Activated CD8-positive, alpha-beta T cell treated with anti-CD3 and anti-CD28 coated beads, Interleukin-2, amount 10 ng/mL, durations not matched to agents 7 days and 5 days (primary cell): ENCODE measurements around the gene RSPO1. TPM values are rescaled to one million over a fixed set of nuclear protein-coding genes. Genes with fewer than 3 reads are reported as not detected.

ENCODE experiments used
- ATAC-seq: fragments of 150-1000 bp; cut with Tn5 transposase; one replicate; pipeline ENCODE4 v1.10.0; 2021; ENCODE audit warnings: moderate library complexity
- CTCF ChIA-PET: fragments of 350-600 bp; sonication (Branson Sonifier 250); formaldehyde crosslinking; loops from one replicate; lab custom pipeline; 2021; ENCODE audit warnings: antibody characterized with exemption; lab: Charles Lee
- POLR2A ChIA-PET: fragments of 350-600 bp; sonication (Branson Sonifier 250); formaldehyde crosslinking; loops from one replicate; lab custom pipeline; 2021; ENCODE audit warnings: antibody characterized with exemption; lab: Charles Lee
- DNase-seq: peaks from one replicate; pipeline ENCODE4 v3.0.0-alpha.2; 2020
- H3K27ac Mint-ChIP-seq: one replicate; pipeline ENCODE4 v1.8.0; 2021; ENCODE audit warnings: mild to moderate bottlenecking, mixed read lengths
- H3K27me3 Mint-ChIP-seq: one replicate; pipeline ENCODE4 v1.8.0; 2021; ENCODE audit warnings: low read depth, mixed read lengths
- H3K36me3 Mint-ChIP-seq: one replicate; pipeline ENCODE4 v1.8.0; 2021; ENCODE audit warnings: low read depth, mixed read lengths
- H3K4me1 Mint-ChIP-seq: one replicate; pipeline ENCODE4 v1.8.0; 2021; ENCODE audit warnings: low read depth, mixed read lengths
- H3K4me3 Mint-ChIP-seq: one replicate; pipeline ENCODE4 v1.8.0; 2021; ENCODE audit warnings: mild to moderate bottlenecking, mixed read lengths
- H3K9me3 Mint-ChIP-seq: one replicate; pipeline ENCODE4 v1.8.0; 2022; ENCODE audit warnings: mixed read lengths; ENCODE audit not compliant: insufficient read depth
- total RNA-seq, 2 experiments: library from RNA; stranded (reverse); gene quantifications; one replicate each; pipeline ENCODE4 v1.2.3, GENCODE V29; 2021

RSPO1 gene
- total RNA-seq, 2 experiments from 2014 or later, result not detected

- ATAC-seq, result no peak
- Mint-ChIP-seq H3K4me1 (peaks cover 14% of the 10 kb centered on the region), H3K27me3 (peaks cover 36% of the 10 kb centered on the region), H3K36me3 (no peaks in the 10 kb centered on the region), H3K4me3 (no peak overlapping the region), H3K9me3 (no peaks in the 10 kb centered on the region), H3K27ac (no peak overlapping the region)
- POLR2A ChIA-PET, result no interaction called here
- CTCF ChIA-PET, result interaction anchor here (5.1 kb wide), 1 partner anchor 13 kb away, joined by 23 read pairs; no protein-coding TSS in a partner anchor
- no peak for DNase-seq
Observed at GRCh38 chr1:37670133-37670532, 35.4 kb upstream of the RSPO1 start.

GRCh38 chr1:37667023-37667671, 32.5 kb upstream of the RSPO1 start:
- H3K27ac Mint-ChIP-seq, result no peak overlapping the region
- peaks cover 29% of the 10 kb centered on the region for H3K27me3 Mint-ChIP-seq
- ChIA-PET CTCF (no interaction called here), POLR2A (interaction anchor here (0.6 kb wide), 1 partner anchor 305 kb away, joined by 3 read pairs; no protein-coding TSS in a partner anchor)
- H3K36me3 Mint-ChIP-seq, result no peaks in the 10 kb centered on the region
- no peaks in the 10 kb centered on the region for H3K9me3 Mint-ChIP-seq
- no peaks in the 10 kb centered on the region for H3K4me1 Mint-ChIP-seq
- DNase-seq (no peak), ATAC-seq (no peak)
- no peak overlapping the region for H3K4me3 Mint-ChIP-seq

- no peaks in the 10 kb centered on the region for H3K4me1 Mint-ChIP-seq
- no peak for ATAC-seq
- no peaks in the 10 kb centered on the region for H3K9me3 Mint-ChIP-seq
- ChIA-PET CTCF (interaction anchor here (0.9 kb wide), 1 partner anchor 16 kb away, joined by 3 read pairs; no protein-coding TSS in a partner anchor), POLR2A (interaction anchor here (0.6 kb wide), 1 partner anchor 304 kb away, joined by 3 read pairs; no protein-coding TSS in a partner anchor)
- no peak for DNase-seq
- H3K27me3 Mint-ChIP-seq, result peaks cover 25% of the 10 kb centered on the region
- H3K4me3 Mint-ChIP-seq, result no peak overlapping the region
- H3K27ac Mint-ChIP-seq, result no peak overlapping the region
- H3K36me3 Mint-ChIP-seq, result no peaks in the 10 kb centered on the region
Observed at GRCh38 chr1:37666241-37666867, 31.7 kb upstream of the RSPO1 start.

- ChIA-PET CTCF (no interaction called here), POLR2A (no interaction called here)
- H3K9me3 Mint-ChIP-seq, result no peaks in the 10 kb centered on the region
- H3K27me3 Mint-ChIP-seq, result peaks cover 30% of the 10 kb centered on the region
- DNase-seq, result no peak
- no peak overlapping the region for H3K4me3 Mint-ChIP-seq
- no peak overlapping the region for H3K27ac Mint-ChIP-seq
- no peak for ATAC-seq
- no peaks in the 10 kb centered on the region for H3K4me1 Mint-ChIP-seq
- no peaks in the 10 kb centered on the region for H3K36me3 Mint-ChIP-seq
Observed at GRCh38 chr1:37663426-37664000, 28.8 kb upstream of the RSPO1 start.

GRCh38 chr1:37662031-37662755, 27.5 kb upstream of the RSPO1 start:
- DNase-seq (no peak), ATAC-seq (no peak)
- peaks cover 30% of the 10 kb centered on the region for H3K27me3 Mint-ChIP-seq
- no peaks in the 10 kb centered on the region for H3K4me1 Mint-ChIP-seq
- H3K4me3 Mint-ChIP-seq, result no peak overlapping the region
- H3K36me3 Mint-ChIP-seq, result no peaks in the 10 kb centered on the region
- ChIA-PET CTCF (interaction anchor here (1.2 kb wide), 1 partner anchor 22 kb away, joined by 3 read pairs; no protein-coding TSS in a partner anchor), POLR2A (no interaction called here)
- H3K27ac Mint-ChIP-seq, result no peak overlapping the region
- H3K9me3 Mint-ChIP-seq, result no peaks in the 10 kb centered on the region

- ATAC-seq, result no peak
- H3K4me3 Mint-ChIP-seq, result no peak overlapping the region
- DNase-seq, result no peak
- H3K9me3 Mint-ChIP-seq, result no peaks in the 10 kb centered on the region
- no peak overlapping the region for H3K27ac Mint-ChIP-seq
- H3K4me1 Mint-ChIP-seq, result no peaks in the 10 kb centered on the region
- peaks cover 29% of the 10 kb centered on the region for H3K27me3 Mint-ChIP-seq
- H3K36me3 Mint-ChIP-seq, result no peaks in the 10 kb centered on the region
- POLR2A ChIA-PET, result no interaction called here
- CTCF ChIA-PET, result no interaction called here
Observed at GRCh38 chr1:37661401-37661800, 26.7 kb upstream of the RSPO1 start.

GRCh38 chr1:37660664-37661063, 26.0 kb upstream of the RSPO1 start:
- no peak overlapping the region for H3K27ac Mint-ChIP-seq
- H3K9me3 Mint-ChIP-seq, result no peaks in the 10 kb centered on the region
- ChIA-PET CTCF (no interaction called here), POLR2A (no interaction called here)
- H3K4me1 Mint-ChIP-seq, result no peaks in the 10 kb centered on the region
- H3K36me3 Mint-ChIP-seq, result no peaks in the 10 kb centered on the region
- no peak overlapping the region for H3K4me3 Mint-ChIP-seq
- ATAC-seq (no peak), DNase-seq (no peak)
- peaks cover 23% of the 10 kb centered on the region for H3K27me3 Mint-ChIP-seq

- no peak for DNase-seq
- H3K4me3 Mint-ChIP-seq, result no peak overlapping the region
- POLR2A ChIA-PET, result no interaction called here
Observed at GRCh38 chr1:37658486-37658885, 23.8 kb upstream of the RSPO1 start.

GRCh38 chr1:37657620-37658412, 23.1 kb upstream of the RSPO1 start:
- Mint-ChIP-seq H3K27ac (no peak overlapping the region), H3K27me3 (peaks cover 20% of the 10 kb centered on the region), H3K36me3 (no peaks in the 10 kb centered on the region), H3K4me1 (no peaks in the 10 kb centered on the region), H3K4me3 (no peak overlapping the region), H3K9me3 (no peaks in the 10 kb centered on the region)
- no peak for ATAC-seq
- ChIA-PET CTCF (no interaction called here), POLR2A (no interaction called here)
- no peak for DNase-seq

More at GRCh38 chr1:37658486-37658885, 23.8 kb upstream of the RSPO1 start:
- H3K27ac Mint-ChIP-seq, result no peak overlapping the region
- no peaks in the 10 kb centered on the region for H3K36me3 Mint-ChIP-seq
- H3K27me3 Mint-ChIP-seq, result peaks cover 20% of the 10 kb centered on the region
- H3K4me1 Mint-ChIP-seq, result no peaks in the 10 kb centered on the region
- CTCF ChIA-PET, result interaction anchor here (1.3 kb wide), 1 partner anchor 16 kb away, joined by 3 read pairs; no protein-coding TSS in a partner anchor
- no peak for ATAC-seq
- H3K9me3 Mint-ChIP-seq, result no peaks in the 10 kb centered on the region

GRCh38 chr1:37656881-37657280, 22.2 kb upstream of the RSPO1 start:
- CTCF ChIA-PET, result interaction anchor here (0.6 kb wide), 1 partner anchor 53 kb away, joined by 3 read pairs; no protein-coding TSS in a partner anchor
- H3K27ac Mint-ChIP-seq, result no peak overlapping the region
- H3K36me3 Mint-ChIP-seq, result no peaks in the 10 kb centered on the region
- DNase-seq, result no peak
- H3K9me3 Mint-ChIP-seq, result no peaks in the 10 kb centered on the region
- no peaks in the 10 kb centered on the region for H3K4me1 Mint-ChIP-seq
- ATAC-seq, result no peak
- peaks cover 20% of the 10 kb centered on the region for H3K27me3 Mint-ChIP-seq
- POLR2A ChIA-PET, result no interaction called here
- H3K4me3 Mint-ChIP-seq, result no peak overlapping the region

GRCh38 chr1:37656026-37656425, 21.3 kb upstream of the RSPO1 start:
- ATAC-seq (no peak), DNase-seq (no peak)
- Mint-ChIP-seq H3K27ac (no peak overlapping the region), H3K9me3 (no peaks in the 10 kb centered on the region), H3K4me3 (no peak overlapping the region), H3K27me3 (peaks cover 18% of the 10 kb centered on the region), H3K4me1 (no peaks in the 10 kb centered on the region), H3K36me3 (no peaks in the 10 kb centered on the region)
- CTCF ChIA-PET, result no interaction called here
- POLR2A ChIA-PET, result interaction anchor here (0.6 kb wide), 1 partner anchor 25 kb away, joined by 4 read pairs; no protein-coding TSS in a partner anchor
